B cell (primary cell): ENCODE data around the gene STAB1. TPM values are rescaled to one million over a fixed set of nuclear protein-coding genes. Genes with fewer than 3 reads are reported as not detected.
A peak's percentile ranks its signal among the peaks of the same experiment; 100 is the strongest.

Source experiments
- ATAC-seq: fragments of 200-7000 bp; cut with Tn5 transposase; one replicate; pipeline ENCODE4 v1.10.0; 2021; ENCODE audit warnings: low read depth, mild to moderate bottlenecking, moderate number of reproducible peaks, moderate library complexity
- CTCF ChIA-PET: fragments of 350-600 bp; sonication (Branson Sonifier 250); formaldehyde crosslinking; loops from one replicate; lab custom pipeline; 2021; ENCODE audit warnings: antibody characterized with exemption, inconsistent platforms; lab: Charles Lee
- POLR2A ChIA-PET: fragments of 350-600 bp; sonication (Branson Sonifier 250); formaldehyde crosslinking; loops from one replicate; lab custom pipeline; 2021; ENCODE audit warnings: antibody characterized with exemption; lab: Charles Lee
- DNase-seq: peaks from one replicate; pipeline ENCODE4 v3.0.0; 2013
- H2AFZ ChIP-seq: 2 replicates; pipeline ENCODE4 v1.6.1; 2012; ENCODE audit warnings: mild to moderate bottlenecking, low read depth, low read length; ENCODE audit not compliant: insufficient read depth, poor library complexity, severe bottlenecking
- H3K27ac ChIP-seq, 2 donors: 1 replicate in 1 of 2; 2 replicates in 1 of 2; pipeline ENCODE4 v1.5.1; 2012 to 2013; ENCODE audit warnings: low read length in 2 of 2, mild to moderate bottlenecking in 2 of 2, moderate library complexity in 1 of 2
- H3K27me3 ChIP-seq, 4 experiments: fragments of 200-600 bp in 1 of 4; sonication (generic) in 1 of 4; replicated peaks in 1 of 4; 1 replicate in 2 of 4; 2 replicates in 2 of 4; pipeline versions ENCODE4 v1.6.1 to v1.7.0; 2013 to 2016; ENCODE audit warnings: low read length in 3 of 4, mild to moderate bottlenecking in 2 of 4, mixed read lengths in 1 of 4, moderate library complexity in 1 of 4; ENCODE audit not compliant: insufficient read depth in 4 of 4, control insufficient read depth in 3 of 4; ENCODE audit errors: control extremely low read depth in 1 of 4
- H3K36me3 ChIP-seq, 2 experiments: replicated peaks in 1 of 2; 1 replicate in 1 of 2; 2 replicates in 1 of 2; pipeline versions ENCODE4 v1.6.1 to v1.7.1; 2013; ENCODE audit warnings: low read length in 1 of 2; ENCODE audit not compliant: insufficient read depth in 2 of 2, control insufficient read depth in 1 of 2; ENCODE audit errors: control extremely low read depth in 1 of 2, extremely low read depth in 1 of 2
- H3K4me1 ChIP-seq, 2 donors: fragments of 200-600 bp in 1 of 2; sonication (generic) in 1 of 2; 1 replicate in 1 of 2; 2 replicates in 1 of 2; pipeline versions ENCODE4 v1.5.1 to v1.6.1; 2013 to 2017; ENCODE audit warnings: low read length in 2 of 2; ENCODE audit not compliant: control insufficient read depth in 2 of 2, insufficient read depth in 2 of 2
- H3K4me2 ChIP-seq: replicated peaks from 2 replicates; pipeline ENCODE3; 2012; ENCODE audit warnings: mild to moderate bottlenecking, low read depth, low read length; ENCODE audit not compliant: poor library complexity, severe bottlenecking
- H3K4me3 ChIP-seq, 5 experiments: fragments of 200-600 bp in 1 of 5; sonication (generic) in 1 of 5; 1 replicate in 3 of 5; 2 replicates in 2 of 5; pipeline versions ENCODE4 v1.5.1 to v1.7.0; 2011 to 2016; ENCODE audit warnings: low read length in 4 of 5, mild to moderate bottlenecking in 4 of 5, low read depth in 2 of 5, control low read depth in 1 of 5, moderate library complexity in 1 of 5; ENCODE audit not compliant: insufficient read depth in 1 of 5; ENCODE audit errors: control extremely low read depth in 1 of 5, extremely low read depth in 1 of 5
- H3K79me2 ChIP-seq: fragments of 200-600 bp; sonication (generic); one replicate; pipeline ENCODE4 v1.6.0; 2016; ENCODE audit warnings: low read length; ENCODE audit not compliant: control insufficient read depth, insufficient read depth
- H3K9ac ChIP-seq: fragments of 200-600 bp; sonication (generic); 2 replicates; pipeline ENCODE4 v1.6.1; 2017; ENCODE audit warnings: mild to moderate bottlenecking, low read length, moderate library complexity
- H3K9me3 ChIP-seq, 3 donors: one replicate each; pipeline versions ENCODE4 v1.6.1 to v1.7.1; 2013; ENCODE audit warnings: low read length in 2 of 3; ENCODE audit not compliant: control insufficient read depth in 2 of 3, insufficient read depth in 1 of 3; ENCODE audit errors: control extremely low read depth in 1 of 3
- H4K20me1 ChIP-seq: 2 replicates; pipeline ENCODE4 v1.6.0; 2012; ENCODE audit warnings: mild to moderate bottlenecking, low read length; ENCODE audit not compliant: insufficient read depth, control insufficient read depth, poor library complexity, severe bottlenecking
- H3K27ac Mint-ChIP-seq: one replicate; pipeline ENCODE4 v1.8.0; 2021; ENCODE audit warnings: mixed read lengths
- H3K27me3 Mint-ChIP-seq: one replicate; pipeline ENCODE4 v1.8.0; 2021; ENCODE audit warnings: mixed read lengths
- H3K4me1 Mint-ChIP-seq: one replicate; pipeline ENCODE4 v1.8.0; 2021; ENCODE audit warnings: mixed read lengths
- H3K4me3 Mint-ChIP-seq: one replicate; pipeline ENCODE4 v1.8.0; 2021; ENCODE audit warnings: mixed read lengths
- H3K9me3 Mint-ChIP-seq: one replicate; pipeline ENCODE4 v1.8.0; 2022; ENCODE audit warnings: mixed read lengths; ENCODE audit not compliant: insufficient read depth
- CTCF ChIP-seq: fragments of 200-600 bp; IDR thresholded peaks from one replicate; pipeline ENCODE4 v1.8.0; 2022; ENCODE audit warnings: antibody characterized with exemption, mild to moderate bottlenecking
- EZH2 ChIP-seq: IDR thresholded peaks from 2 replicates; pipeline ENCODE4 v1.6.1; 2012; ENCODE audit warnings: borderline replicate concordance, low read depth, mild to moderate bottlenecking, moderate library complexity, low read length; ENCODE audit not compliant: insufficient read depth, poor library complexity, severe bottlenecking
- WGBS: methylation state at CpG from one replicate; pipeline ENCODE4 v1.1.5; 2013; ENCODE audit warnings: missing lambda C conversion rate; ENCODE audit not compliant: insufficient coverage; 5-methylcytosine and 5-hydroxymethylcytosine counted together
- intact Hi-C: fragments of 100-400 bp; cut with micrococcal nuclease; formaldehyde crosslinking; loops from one replicate; pipeline ENCODE4 v1.10.0; 2022
- polyA plus RNA-seq: library from polyadenylated mRNA; depleted of rRNA; stranded (reverse); fragments of >200 nt; gene quantifications from 2 replicates; pipeline ENCODE4 v1.2.3, GENCODE V29; 2012
- total RNA-seq, 2 donors: library from RNA; stranded (reverse); fragments of 120-200 nt in 1 of 2; gene quantifications; 1 replicate in 1 of 2; 2 replicates in 1 of 2; pipeline versions ENCODE4 v1.2.3 to v1.2.4, GENCODE V29; 2013 to 2022

The STAB1 gene
- total and polyA plus RNA-seq, 2 donors (not counting 1 experiment from before 2014, with no cell fraction given), result 3.8 to 4.5 TPM

GRCh38 chr3:52536369-52537164 lies 41.4 kb downstream of the STAB1 start, which contains the start of gene UQCC5:
Gene UQCC5 (plus strand): TSS chr3:52536605. CDS start chr3:52536756, 151 bp downstream.
- Histone ChIP-seq H3K4me1 (peaks cover 34 to 51% of the 10 kb centered on the region in 2 donors), H3K9me3 (no peaks in the 10 kb centered on the region), H3K36me3 (no peaks in the 10 kb centered on the region), H3K27ac (peak within 1 kb of the TSS; percentile 84 to 93), H4K20me1 (no peaks in the 10 kb centered on the region), H2AFZ (peak within 1 kb of the TSS; percentile 79), H3K4me2 (peak within 1 kb of the TSS; percentile 82), H3K79me2 (peaks cover 31% of the 10 kb centered on the region), H3K27me3 (peaks cover 0 to 13% (median 0%) of the 10 kb centered on the region in 4 experiments), H3K9ac (peak within 1 kb of the TSS; percentile 94), H3K4me3 (peak within 1 kb of the TSS; percentile 90 to 99 (median 95))
- WGBS, result under 1% methylated on average over 63 of the region's 65 CpGs
- peak; percentile 84 for ATAC-seq
- CTCF ChIA-PET, result interaction anchor here (1.0 to 1.2 kb wide), 2 partner anchors 64 to 91 kb away, joined by 4 to 5 read pairs; partner anchors contain the start of gene SEMA3G
- intact Hi-C loops, result loop anchor here (1.0 to 10.0 kb wide), 9 partner anchors 81 to 1142 kb away; partner anchors contain the start of genes DUSP7, NISCH, PBRM1 and PRKCD
- peaks cover 46% of the 10 kb centered on the region for H3K4me1 Mint-ChIP-seq
- H3K27me3 Mint-ChIP-seq, result no peaks in the 10 kb centered on the region
- peak within 1 kb of the TSS; percentile 99 for H3K27ac Mint-ChIP-seq
- TF ChIP-seq EZH2 (no peak), CTCF (no peak)
- no peaks in the 10 kb centered on the region for H3K9me3 Mint-ChIP-seq
- H3K4me3 Mint-ChIP-seq, result peak within 1 kb of the TSS; percentile 99
- peak; percentile 99 for DNase-seq
- POLR2A ChIA-PET, result interaction anchor here (0.6 to 1.6 kb wide), 3 partner anchors 106 to 624 kb away, joined by 3 to 4 read pairs (median 3); partner anchors contain the start of gene ALAS1
